WERI-Rb-1 (cell line): ENCODE measurements around the gene RCL1.
"Not testable (repeated sequence)": the region's sequence is repeated elsewhere in the genome, so short reads cannot be mapped to it uniquely, and the experiment has no call there.

Source experiments
- DNase-seq: peaks from one replicate; pipeline ENCODE4 v3.0.0-alpha.2; 2020
- H3K27ac ChIP-seq: fragments of 250-450 bp; sonication (Bioruptor Pico); 2 replicates; pipeline ENCODE4 v1.5.1; 2020; ENCODE audit warnings: mild to moderate bottlenecking, moderate library complexity
- H3K27me3 ChIP-seq: fragments of 250-450 bp; sonication (Bioruptor Pico); 2 replicates; pipeline ENCODE4 v1.5.1; 2021; ENCODE audit warnings: mild to moderate bottlenecking, low read depth, moderate library complexity; ENCODE audit not compliant: insufficient read depth, severe bottlenecking
- H3K36me3 ChIP-seq: fragments of 250-450 bp; sonication (Bioruptor Pico); 2 replicates; pipeline ENCODE4 v1.5.1; 2020; ENCODE audit warnings: mild to moderate bottlenecking, moderate library complexity
- H3K4me3 ChIP-seq: 2 replicates; pipeline ENCODE4 v1.5.1; 2011; ENCODE audit warnings: low read depth, mild to moderate bottlenecking, control low read depth, low read length
- H3K9me3 ChIP-seq: fragments of 250-450 bp; sonication (Bioruptor Pico); 2 replicates; pipeline ENCODE4 v1.5.1; 2021; ENCODE audit warnings: mild to moderate bottlenecking, moderate library complexity; ENCODE audit not compliant: severe bottlenecking
- CTCF ChIP-seq: IDR thresholded peaks from 2 replicates; pipeline ENCODE4 v1.5.1; 2011; ENCODE audit warnings: low read depth, mild to moderate bottlenecking, control low read depth, inconsistent platforms, low read length

RCL1 gene

GRCh38 chr9:4792572-4793458 is at the start of gene RCL1:
TSS of gene RCL1 (plus strand) at chr9:4792944. CDS start at chr9:4793092, 148 bp downstream.
- peak within 1 kb of the TSS; percentile 82 for H3K27ac ChIP-seq
- no peaks in the 10 kb centered on the region for H3K36me3 ChIP-seq
- no peaks in the 10 kb centered on the region for H3K9me3 ChIP-seq
- peak within 1 kb of the TSS; percentile 70 for H3K4me3 ChIP-seq
- no peaks in the 10 kb centered on the region for H3K27me3 ChIP-seq
- DNase-seq = peak; percentile 96
- TF ChIP-seq CTCF = no peak

- H3K9me3 ChIP-seq = no peaks in the 10 kb centered on the region
- peaks cover 2% of the 10 kb centered on the region; the same call in 1 of the 2 replicates for H3K36me3 ChIP-seq
- no peaks in the 10 kb centered on the region for H3K27me3 ChIP-seq
- H3K4me3 ChIP-seq = no peak overlapping the region
- no peak for TF ChIP-seq CTCF
- H3K27ac ChIP-seq = 0 out of 2 replicates have a peak overlapping the region, but pooled peaks have one; percentile 11
- no peak for DNase-seq
These were observed 49.4 kb upstream of the RCL1 start for GRCh38 chr9:4743131-4743875.

- no peak for DNase-seq
- H3K27me3 ChIP-seq = no peaks in the 10 kb centered on the region
- no peak overlapping the region for H3K4me3 ChIP-seq
- no peaks in the 10 kb centered on the region for H3K36me3 ChIP-seq
- H3K27ac ChIP-seq = no peak overlapping the region
- TF ChIP-seq CTCF = no peak
- H3K9me3 ChIP-seq = no peaks in the 10 kb centered on the region
These were observed 46.3 kb upstream of the RCL1 start for GRCh38 chr9:4746278-4747030.

GRCh38 chr9:4748612-4749011 is 44.1 kb upstream of the RCL1 start:
- H3K4me3 ChIP-seq = no peak overlapping the region
- TF ChIP-seq CTCF = no peak

GRCh38 chr9:4750023-4750673 is 42.6 kb upstream of the RCL1 start:
- peak; percentile 18; the same call in 1 of the 2 replicates for TF ChIP-seq CTCF
- DNase-seq = no peak
- H3K36me3 ChIP-seq = no peaks in the 10 kb centered on the region
- H3K9me3 ChIP-seq = no peaks in the 10 kb centered on the region
- no peak overlapping the region for H3K4me3 ChIP-seq
- no peaks in the 10 kb centered on the region for H3K27me3 ChIP-seq
- no peak overlapping the region for H3K27ac ChIP-seq

More at GRCh38 chr9:4748612-4749011, 44.1 kb upstream of the RCL1 start:
- Histone ChIP-seq H3K27me3 (no peaks in the 10 kb centered on the region), H3K9me3 (no peaks in the 10 kb centered on the region), H3K27ac (no peak overlapping the region), H3K36me3 (no peaks in the 10 kb centered on the region)
- no peak for DNase-seq

GRCh38 chr9:4754530-4754929 is 38.2 kb upstream of the RCL1 start:
- not testable (repeated sequence) for H3K9me3 ChIP-seq, H3K36me3 ChIP-seq, DNase-seq, H3K4me3 ChIP-seq, H3K27ac ChIP-seq, H3K27me3 ChIP-seq
